Measurements from ENCODE around the gene FBN1.

DNA sequence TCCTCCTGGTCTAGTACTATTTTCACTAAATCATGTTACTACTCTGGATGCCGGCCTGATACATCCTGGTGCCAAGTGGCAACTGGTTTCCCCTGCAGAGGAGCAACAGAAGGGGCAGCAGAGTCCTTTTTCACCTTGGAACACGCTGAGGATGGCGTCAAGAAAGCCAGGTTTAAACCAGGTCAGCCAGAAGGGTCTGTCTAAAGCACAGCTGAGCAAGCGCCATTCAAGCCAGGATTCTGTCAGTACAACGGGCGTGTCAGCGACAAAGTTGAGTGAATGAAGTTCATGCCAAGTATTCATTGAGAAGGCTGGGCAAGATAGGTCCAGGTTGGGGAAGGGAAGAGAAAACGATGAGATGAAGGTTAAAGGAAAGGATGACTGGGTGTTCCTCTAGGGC, 88.2 kb downstream of the FBN1 start:
- no peak for TF ChIP-seq EZH2 (IDR thresholded peaks at IDR 0.05)
- TF ChIP-seq, protein P1, sequence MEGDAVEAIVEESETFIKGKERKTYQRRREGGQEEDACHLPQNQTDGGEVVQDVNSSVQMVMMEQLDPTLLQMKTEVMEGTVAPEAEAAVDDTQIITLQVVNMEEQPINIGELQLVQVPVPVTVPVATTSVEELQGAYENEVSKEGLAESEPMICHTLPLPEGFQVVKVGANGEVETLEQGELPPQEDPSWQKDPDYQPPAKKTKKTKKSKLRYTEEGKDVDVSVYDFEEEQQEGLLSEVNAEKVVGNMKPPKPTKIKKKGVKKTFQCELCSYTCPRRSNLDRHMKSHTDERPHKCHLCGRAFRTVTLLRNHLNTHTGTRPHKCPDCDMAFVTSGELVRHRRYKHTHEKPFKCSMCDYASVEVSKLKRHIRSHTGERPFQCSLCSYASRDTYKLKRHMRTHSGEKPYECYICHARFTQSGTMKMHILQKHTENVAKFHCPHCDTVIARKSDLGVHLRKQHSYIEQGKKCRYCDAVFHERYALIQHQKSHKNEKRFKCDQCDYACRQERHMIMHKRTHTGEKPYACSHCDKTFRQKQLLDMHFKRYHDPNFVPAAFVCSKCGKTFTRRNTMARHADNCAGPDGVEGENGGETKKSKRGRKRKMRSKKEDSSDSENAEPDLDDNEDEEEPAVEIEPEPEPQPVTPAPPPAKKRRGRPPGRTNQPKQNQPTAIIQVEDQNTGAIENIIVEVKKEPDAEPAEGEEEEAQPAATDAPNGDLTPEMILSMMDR (IDR thresholded peaks at IDR 0.05), result no peak

Data from neural progenitor cell (in vitro differentiated cells).